Measurements from ENCODE around the gene TMEM33. TPM values are rescaled to one million over a fixed set of nuclear protein-coding genes. Genes with fewer than 3 reads are reported as not detected.

Gene TMEM33
- total and polyA plus RNA-seq, 3 experiments from 2014 or later = 25.0 to 86.8 (median 86.1) TPM

GRCh38 chr4:41990365-41991111 is 55.3 kb downstream of the TMEM33 start, which contains the start of gene SLC30A9:
Gene SLC30A9, plus strand, starts transcription at chr4:41990530. Its CDS starts 122 bp downstream, at chr4:41990652.
- peaks cover 29% of the 10 kb centered on the region for H3K4me1 ChIP-seq (ENCODE audit: insufficient read depth, low read length)
- H3K36me3 ChIP-seq (ENCODE audit: insufficient read depth, low read length) = no peaks in the 10 kb centered on the region
- POLR2A ChIA-PET = interaction anchor here (0.6 to 1.7 kb wide), 4 partner anchors 27 to 83 kb away, joined by 3 to 6 read pairs (median 4); partner anchors contain the start of gene TMEM33
- CTCF ChIA-PET = interaction anchor here (0.7 to 1.7 kb wide), 2 partner anchors 10 to 53 kb away, joined by 3 to 4 read pairs; no protein-coding TSS in a partner anchor
- Mint-ChIP-seq H3K36me3 (peaks cover 0 to 13% (median 3%) of the 10 kb centered on the region in 3 donors), H3K9me3 (no peaks in the 10 kb centered on the region), H3K27me3 (peaks cover 0 to 6% of the 10 kb centered on the region in 2 donors), H3K27ac (peak within 1 kb of the TSS; percentile 93 to 100 (median 99)), H3K4me1 (peaks cover 32 to 50% (median 39%) of the 10 kb centered on the region in 3 donors), H3K4me3 (peak within 1 kb of the TSS; percentile 91 to 100 (median 98))
- H3K9me3 ChIP-seq (ENCODE audit: low read length) = no peaks in the 10 kb centered on the region
- peak; percentile 89 to 96 (median 93) for DNase-seq
- no peaks in the 10 kb centered on the region for H3K27me3 ChIP-seq (ENCODE audit: insufficient read depth, low read length, poor library complexity, severe bottlenecking)
- H3K4me3 ChIP-seq (ENCODE audit: low read length) = peak within 1 kb of the TSS; percentile 89
- H3K27ac ChIP-seq (ENCODE audit: low read depth, low read length) = peak within 1 kb of the TSS; percentile 95

- Histone ChIP-seq H3K36me3 (ENCODE audit: insufficient read depth, low read length) (no peaks in the 10 kb centered on the region), H3K27me3 (ENCODE audit: insufficient read depth, low read length, poor library complexity, severe bottlenecking) (no peaks in the 10 kb centered on the region), H3K4me1 (ENCODE audit: insufficient read depth, low read length) (peaks cover 29% of the 10 kb centered on the region), H3K27ac (ENCODE audit: low read depth, low read length) (peak overlapping the region; percentile 14), H3K4me3 (ENCODE audit: low read length) (no peak overlapping the region), H3K9me3 (ENCODE audit: low read length) (no peaks in the 10 kb centered on the region)
- Mint-ChIP-seq H3K36me3 (peaks cover 0 to 14% (median 3%) of the 10 kb centered on the region in 3 donors), H3K4me3 (peak overlapping the region; percentile 51 to 100 (median 97)), H3K27me3 (peaks cover 0 to 4% of the 10 kb centered on the region in 2 donors), H3K27ac (peak overlapping the region in 5 of 8 donors; percentile 26 to 100 (median 99)), H3K9me3 (no peaks in the 10 kb centered on the region), H3K4me1 (peaks cover 32 to 57% (median 44%) of the 10 kb centered on the region in 3 donors)
- DNase-seq = no peak
- CTCF ChIA-PET = interaction anchor here (1.7 kb wide), 1 partner anchor 9 kb away, joined by 4 read pairs; no protein-coding TSS in a partner anchor
- POLR2A ChIA-PET = no interaction called here
Measured at GRCh38 chr4:41991916-41992767, 56.9 kb downstream of the TMEM33 start.

GRCh38 chr4:41992967-41993857 is 58.0 kb downstream of the TMEM33 start:
- peak overlapping the region; percentile 14 for H3K27ac ChIP-seq (ENCODE audit: low read depth, low read length)
- peak overlapping the region in 2 of 7 donors; percentile 11 to 84 for H3K4me3 Mint-ChIP-seq
- peaks cover 29% of the 10 kb centered on the region for H3K4me1 ChIP-seq (ENCODE audit: insufficient read depth, low read length)
- DNase-seq = no peak
- peak overlapping the region in 4 of 8 donors; percentile 23 to 51 (median 26) for H3K27ac Mint-ChIP-seq
- peaks cover 0 to 4% of the 10 kb centered on the region in 2 donors for H3K27me3 Mint-ChIP-seq
- peaks cover 34 to 62% (median 51%) of the 10 kb centered on the region in 3 donors for H3K4me1 Mint-ChIP-seq
- H3K27me3 ChIP-seq (ENCODE audit: insufficient read depth, low read length, poor library complexity, severe bottlenecking) = no peaks in the 10 kb centered on the region
- CTCF ChIA-PET = no interaction called here
- H3K36me3 Mint-ChIP-seq = peaks cover 0 to 17% (median 6%) of the 10 kb centered on the region in 3 donors
- no peaks in the 10 kb centered on the region for H3K36me3 ChIP-seq (ENCODE audit: insufficient read depth, low read length)
- no peak overlapping the region for H3K4me3 ChIP-seq (ENCODE audit: low read length)
- no peaks in the 10 kb centered on the region for H3K9me3 Mint-ChIP-seq
- POLR2A ChIA-PET = no interaction called here
- no peaks in the 10 kb centered on the region for H3K9me3 ChIP-seq (ENCODE audit: low read length)

- Mint-ChIP-seq H3K9me3 (no peaks in the 10 kb centered on the region), H3K4me1 (peaks cover 35 to 66% (median 57%) of the 10 kb centered on the region in 3 donors), H3K27ac (peak overlapping the region in 3 of 8 donors; percentile 2 to 29 (median 23)), H3K4me3 (peak overlapping the region in 1 of 7 donors; percentile 75), H3K27me3 (peaks cover 0 to 4% of the 10 kb centered on the region in 2 donors), H3K36me3 (peaks cover 0 to 20% (median 6%) of the 10 kb centered on the region in 3 donors)
- Histone ChIP-seq H3K36me3 (ENCODE audit: insufficient read depth, low read length) (no peaks in the 10 kb centered on the region), H3K4me3 (ENCODE audit: low read length) (no peak overlapping the region), H3K4me1 (ENCODE audit: insufficient read depth, low read length) (peaks cover 27% of the 10 kb centered on the region), H3K27me3 (ENCODE audit: insufficient read depth, low read length, poor library complexity, severe bottlenecking) (no peaks in the 10 kb centered on the region), H3K9me3 (ENCODE audit: low read length) (no peaks in the 10 kb centered on the region), H3K27ac (ENCODE audit: low read depth, low read length) (no peak overlapping the region)
- CTCF ChIA-PET = no interaction called here
- DNase-seq = peak in 1 of 5 donors; percentile 2
- POLR2A ChIA-PET = no interaction called here
Measured at GRCh38 chr4:41994461-41994985, 59.3 kb downstream of the TMEM33 start.

GRCh38 chr4:41998019-41998418 is 62.8 kb downstream of the TMEM33 start:
- ChIA-PET CTCF (no interaction called here), POLR2A (no interaction called here)
- Histone ChIP-seq H3K36me3 (ENCODE audit: insufficient read depth, low read length) (no peaks in the 10 kb centered on the region), H3K4me3 (ENCODE audit: low read length) (no peak overlapping the region), H3K27ac (ENCODE audit: low read depth, low read length) (no peak overlapping the region), H3K9me3 (ENCODE audit: low read length) (no peaks in the 10 kb centered on the region), H3K27me3 (ENCODE audit: insufficient read depth, low read length, poor library complexity, severe bottlenecking) (no peaks in the 10 kb centered on the region), H3K4me1 (ENCODE audit: insufficient read depth, low read length) (peaks cover 4% of the 10 kb centered on the region)
- Mint-ChIP-seq H3K27ac (no peak overlapping the region), H3K27me3 (no peaks in the 10 kb centered on the region), H3K36me3 (peaks cover 0 to 25% (median 11%) of the 10 kb centered on the region in 3 donors), H3K4me1 (peaks cover 33 to 62% (median 59%) of the 10 kb centered on the region in 3 donors), H3K9me3 (no peaks in the 10 kb centered on the region), H3K4me3 (no peak overlapping the region)
- no peak for DNase-seq

GRCh38 chr4:41999321-41999720 is 64.1 kb downstream of the TMEM33 start:
- Mint-ChIP-seq H3K9me3 (no peaks in the 10 kb centered on the region), H3K4me3 (no peak overlapping the region), H3K27ac (no peak overlapping the region), H3K4me1 (peaks cover 42 to 70% (median 69%) of the 10 kb centered on the region in 3 donors), H3K27me3 (no peaks in the 10 kb centered on the region), H3K36me3 (peaks cover 5 to 38% (median 21%) of the 10 kb centered on the region in 3 donors)
- ChIA-PET CTCF (no interaction called here), POLR2A (no interaction called here)
- no peaks in the 10 kb centered on the region for H3K36me3 ChIP-seq (ENCODE audit: insufficient read depth, low read length)
- H3K4me3 ChIP-seq (ENCODE audit: low read length) = no peak overlapping the region
- no peak overlapping the region for H3K27ac ChIP-seq (ENCODE audit: low read depth, low read length)
- H3K4me1 ChIP-seq (ENCODE audit: insufficient read depth, low read length) = no peaks in the 10 kb centered on the region
- no peaks in the 10 kb centered on the region for H3K9me3 ChIP-seq (ENCODE audit: low read length)
- no peaks in the 10 kb centered on the region for H3K27me3 ChIP-seq (ENCODE audit: insufficient read depth, low read length, poor library complexity, severe bottlenecking)
- no peak for DNase-seq
